Erythroblast (primary cell): Measurements from ENCODE around the gene LRRC19.

Experiments used
- GATA1 ChIP-seq: IDR thresholded peaks from 2 replicates; pipeline ENCODE4 v1.6.1; 2011; ENCODE audit warnings: low read depth, mild to moderate bottlenecking, control low read depth, low read length, moderate library complexity
- POLR2A ChIP-seq: IDR thresholded peaks from 2 replicates; pipeline ENCODE4 v1.6.1; 2011; ENCODE audit warnings: mild to moderate bottlenecking, low read length

DNA sequence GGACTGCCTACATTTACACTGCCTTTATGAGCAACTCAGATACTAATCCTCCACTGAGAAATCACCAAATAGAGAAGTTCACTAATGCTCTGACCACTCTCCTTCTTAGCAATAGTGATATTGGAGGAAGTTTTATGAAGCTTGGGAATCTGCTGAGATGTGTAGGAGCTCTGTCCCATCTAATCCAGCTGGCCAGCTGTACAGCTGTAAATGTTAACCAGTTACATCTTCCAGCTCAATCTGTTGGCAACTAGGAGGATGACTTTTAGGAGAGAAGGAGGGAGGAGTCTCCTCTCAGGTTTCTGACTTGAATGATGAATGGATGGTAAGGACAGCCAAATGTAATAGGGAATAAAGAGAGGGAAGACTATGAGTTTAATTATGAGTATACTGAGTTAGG, 36.3 kb upstream of the LRRC19 start:
- no peak for TF ChIP-seq POLR2A
- TF ChIP-seq GATA1: no peak
